SK-N-MC (cell line): Measurements from ENCODE around the gene AMIGO2.
"Not testable (repeated sequence)": the region's sequence is repeated elsewhere in the genome, so short reads cannot be mapped to it uniquely, and the experiment has no call there.

ENCODE experiments used
- EZH2 ChIP-seq: fragments of 200-600 bp; sonication (generic); IDR thresholded peaks from one replicate; pipeline ENCODE4 v1.6.1; 2017; ENCODE audit warnings: antibody characterized with exemption
- FOXP2 ChIP-seq: optimal IDR thresholded peaks from 2 replicates; pipeline ENCODE3; 2011; ENCODE audit warnings: mild to moderate bottlenecking, moderate library complexity; ENCODE audit not compliant: insufficient read depth; ENCODE audit errors: extremely low read length, control extremely low read depth
- POLR2AphosphoS5 ChIP-seq: IDR thresholded peaks from 2 replicates; pipeline ENCODE4 v1.6.1; 2012; ENCODE audit warnings: mild to moderate bottlenecking, low read depth, low read length, borderline replicate concordance

GRCh38 chr12:47058640-47059039 lies 21.1 kb downstream of the AMIGO2 start:
- not testable (repeated sequence) for TF ChIP-seq POLR2AphosphoS5, EZH2, FOXP2
